Keratinocyte (primary cell): ENCODE measurements around the gene SDK1.

ENCODE experiments used
- CTCF ChIP-seq, 3 experiments: IDR thresholded peaks in 1 of 3; conservative IDR thresholded peaks in 1 of 3; optimal IDR thresholded peaks in 1 of 3; 2 replicates in 2 of 3; 3 replicates in 1 of 3; pipeline versions ENCODE3 to v1.5.1; 2011; ENCODE audit warnings: low read length in 3 of 3, mild to moderate bottlenecking in 3 of 3, moderate library complexity in 2 of 3, control low read depth in 1 of 3, inconsistent platforms in 1 of 3; ENCODE audit not compliant: insufficient read depth in 2 of 3; ENCODE audit errors: extremely low read depth in 1 of 3
- EZH2 ChIP-seq: IDR thresholded peaks from one replicate; pipeline ENCODE4 v1.6.1; 2012; ENCODE audit warnings: inconsistent platforms, mild to moderate bottlenecking, low read length, moderate library complexity

GRCh38 chr7:4208586-4208985, 907.5 kb downstream of the SDK1 start:
- no peak for TF ChIP-seq CTCF (optimal IDR thresholded peaks at IDR 0.05 in 1 of 3, IDR thresholded peaks at IDR 0.05 in 1 of 3, conservative IDR thresholded peaks at IDR 0.05 in 1 of 3; ENCODE audit: extremely low read depth in 1 of 3, insufficient read depth in 2 of 3, low read length in 3 of 3)
- no peak for TF ChIP-seq EZH2
